HEK293 (cell line): ENCODE data around the gene FLYWCH1.

Experiments
- MZF1 ChIP-seq: fragments of 450-650 bp; formaldehyde crosslinking; IDR thresholded peaks from 2 replicates; pipeline ENCODE4 v1.5.1; 2017; ENCODE audit warnings: missing biosample characterization, missing genetic modification characterization, borderline replicate concordance
- SCRT1 ChIP-seq: fragments of 450-650 bp; formaldehyde crosslinking; IDR thresholded peaks from 2 replicates; pipeline ENCODE4 v1.5.1; 2016; ENCODE audit warnings: missing biosample characterization, missing genetic modification characterization, borderline replicate concordance
- ZBTB21 ChIP-seq: fragments of 450-650 bp; formaldehyde crosslinking; IDR thresholded peaks from 2 replicates; pipeline ENCODE4 v1.5.1; 2017; ENCODE audit warnings: missing biosample characterization, missing genetic modification characterization
- ZEB2 ChIP-seq: fragments of 450-650 bp; formaldehyde crosslinking; IDR thresholded peaks from 2 replicates; pipeline ENCODE4 v1.5.1; 2016; ENCODE audit warnings: missing biosample characterization, missing genetic modification characterization
- ZNF112 ChIP-seq: fragments of 450-650 bp; formaldehyde crosslinking; IDR thresholded peaks from 2 replicates; pipeline ENCODE4 v1.5.0; 2017; ENCODE audit warnings: missing biosample characterization, missing genetic modification characterization
- ZNF114 ChIP-seq: fragments of 450-650 bp; formaldehyde crosslinking; IDR thresholded peaks from 2 replicates; pipeline ENCODE4 v1.5.0; 2017; ENCODE audit warnings: missing biosample characterization, missing genetic modification characterization
- ZNF146 ChIP-seq: fragments of 450-650 bp; formaldehyde crosslinking; IDR thresholded peaks from 2 replicates; pipeline ENCODE4 v1.5.1; 2016; ENCODE audit warnings: missing biosample characterization, missing genetic modification characterization
- ZNF248 ChIP-seq: fragments of 450-650 bp; formaldehyde crosslinking; IDR thresholded peaks from 2 replicates; pipeline ENCODE4 v1.5.1; 2017; ENCODE audit warnings: missing biosample characterization, missing genetic modification characterization
- ZNF433 ChIP-seq: fragments of 450-650 bp; formaldehyde crosslinking; IDR thresholded peaks from 2 replicates; pipeline ENCODE4 v1.5.1; 2016; ENCODE audit warnings: missing biosample characterization, missing genetic modification characterization, low read depth
- ZNF473 ChIP-seq: fragments of 450-650 bp; formaldehyde crosslinking; IDR thresholded peaks from 2 replicates; pipeline ENCODE4 v1.5.1; 2017; ENCODE audit warnings: missing biosample characterization, missing genetic modification characterization
- ZNF530 ChIP-seq: fragments of 450-650 bp; formaldehyde crosslinking; IDR thresholded peaks from 2 replicates; pipeline ENCODE4 v1.5.1; 2016; ENCODE audit warnings: low read depth, missing biosample characterization, missing genetic modification characterization
- ZNF560 ChIP-seq: fragments of 450-650 bp; formaldehyde crosslinking; IDR thresholded peaks from 2 replicates; pipeline ENCODE4 v1.5.1; 2017; ENCODE audit warnings: missing biosample characterization, missing genetic modification characterization, borderline replicate concordance
- ZNF664 ChIP-seq: fragments of 450-650 bp; formaldehyde crosslinking; IDR thresholded peaks from 2 replicates; pipeline ENCODE4 v1.5.1; 2016; ENCODE audit warnings: missing biosample characterization, missing genetic modification characterization
- ZNF76 ChIP-seq: fragments of 450-650 bp; formaldehyde crosslinking; IDR thresholded peaks from 2 replicates; pipeline ENCODE4; 2016; ENCODE audit warnings: low read depth, missing biosample characterization, missing genetic modification characterization, borderline replicate concordance
- ZNF777 ChIP-seq: fragments of 450-650 bp; formaldehyde crosslinking; IDR thresholded peaks from 2 replicates; pipeline ENCODE4 v1.5.1; 2017; ENCODE audit warnings: missing biosample characterization, missing genetic modification characterization, borderline replicate concordance
- ZNF785 ChIP-seq: fragments of 450-650 bp; formaldehyde crosslinking; IDR thresholded peaks from 2 replicates; pipeline ENCODE4 v1.5.1; 2016; ENCODE audit warnings: missing biosample characterization, missing genetic modification characterization
- ZSCAN23 ChIP-seq: fragments of 450-650 bp; formaldehyde crosslinking; IDR thresholded peaks from 2 replicates; pipeline ENCODE4 v1.5.1; 2016; ENCODE audit warnings: missing biosample characterization, missing genetic modification characterization
- TF ChIP-seq, protein P1 (sequence below): fragments of 450-650 bp; formaldehyde crosslinking; IDR thresholded peaks from 2 replicates; pipeline ENCODE4 v1.5.1; 2016; ENCODE audit warnings: missing biosample characterization, missing genetic modification characterization, borderline replicate concordance
- TF ChIP-seq, protein P2 (sequence below): fragments of 450-650 bp; formaldehyde crosslinking; IDR thresholded peaks from 2 replicates; pipeline ENCODE4 v1.5.1; 2017; ENCODE audit warnings: missing biosample characterization, missing genetic modification characterization
- TF ChIP-seq, protein P3 (sequence below): fragments of 450-650 bp; formaldehyde crosslinking; IDR thresholded peaks from 2 replicates; pipeline ENCODE4; 2016; ENCODE audit warnings: missing biosample characterization, missing genetic modification characterization
- TF ChIP-seq, protein P4 (sequence below): fragments of 450-650 bp; formaldehyde crosslinking; IDR thresholded peaks from 2 replicates; pipeline ENCODE4 v1.5.1; 2017; ENCODE audit warnings: missing biosample characterization, missing genetic modification characterization
- TF ChIP-seq, protein P5 (sequence below): fragments of 450-650 bp; formaldehyde crosslinking; conservative IDR thresholded peaks from 2 replicates; pipeline ENCODE4 v1.5.1; 2016; ENCODE audit warnings: low read depth, missing biosample characterization, missing genetic modification characterization
- TF ChIP-seq, protein P6 (sequence below): fragments of 450-650 bp; formaldehyde crosslinking; IDR thresholded peaks from 2 replicates; pipeline ENCODE4 v1.5.1; 2016; ENCODE audit warnings: missing biosample characterization, missing genetic modification characterization

The FLYWCH1 gene

DNA sequence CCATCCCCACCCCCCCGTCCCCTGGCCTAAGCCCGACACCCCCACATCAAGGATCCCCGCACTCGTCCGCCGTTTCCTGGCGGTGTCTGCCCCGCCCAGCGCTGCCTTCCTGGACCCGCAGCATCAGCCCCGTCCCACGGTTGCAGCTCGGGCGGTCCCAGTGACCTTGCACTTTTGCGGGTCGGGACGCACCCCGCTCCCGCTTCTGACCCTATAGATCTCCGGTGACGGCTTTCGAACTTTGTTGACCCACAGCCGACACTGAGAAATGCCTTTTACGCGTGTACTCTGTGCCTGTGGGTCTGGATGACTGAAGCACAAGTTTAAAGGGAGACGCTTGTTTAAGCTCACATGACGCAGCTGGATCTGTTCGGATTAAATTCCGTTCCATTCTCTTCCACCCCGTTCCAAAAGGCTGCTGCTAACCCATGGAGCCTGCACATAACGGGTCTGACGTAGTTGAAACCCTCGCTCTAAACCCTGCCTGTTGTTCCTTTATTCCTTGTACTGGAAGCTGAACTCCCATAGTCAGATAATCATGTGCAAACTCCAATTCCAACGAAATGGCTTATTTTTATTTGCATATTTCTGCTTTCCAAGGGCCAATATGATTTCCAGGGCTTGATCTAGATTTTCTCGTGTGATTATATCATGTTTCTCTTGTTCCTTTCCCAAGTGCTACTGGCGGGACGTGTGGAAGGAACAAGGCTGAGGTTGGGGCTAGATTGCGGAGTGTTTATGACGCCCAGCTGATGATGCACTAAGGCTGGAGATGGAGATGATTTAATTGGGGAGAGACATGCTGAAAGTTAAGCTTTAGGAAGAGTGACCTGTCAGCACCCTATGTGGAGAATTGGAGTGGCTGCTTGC, 834 bp downstream of the FLYWCH1 start (continued):
- TF ChIP-seq ZNF664 (tag by site-specific recombination) (no peak), ZSCAN23 (tag by site-specific recombination) (no peak), ZNF146 (tag by site-specific recombination) (no peak), ZNF248 (tag by site-specific recombination) (no peak), ZNF560 (tag by site-specific recombination) (no peak), MZF1 (tag by site-specific recombination) (no peak), ZNF112 (tag by site-specific recombination) (no peak), ZNF777 (tag by site-specific recombination) (no peak), ZNF785 (no peak), ZNF433 (tag by site-specific recombination) (no peak), SCRT1 (tag by site-specific recombination) (no peak), ZBTB21 (tag by site-specific recombination) (peak; percentile 35; the same call in 1 of the 2 replicates), ZNF473 (tag by site-specific recombination) (no peak), ZNF530 (tag by site-specific recombination) (no peak), ZEB2 (0 out of 2 replicates have a peak, but pooled peaks have one; percentile 27), ZNF76 (no peak), ZNF114 (tag by site-specific recombination) (no peak)
- TF ChIP-seq, protein P1, sequence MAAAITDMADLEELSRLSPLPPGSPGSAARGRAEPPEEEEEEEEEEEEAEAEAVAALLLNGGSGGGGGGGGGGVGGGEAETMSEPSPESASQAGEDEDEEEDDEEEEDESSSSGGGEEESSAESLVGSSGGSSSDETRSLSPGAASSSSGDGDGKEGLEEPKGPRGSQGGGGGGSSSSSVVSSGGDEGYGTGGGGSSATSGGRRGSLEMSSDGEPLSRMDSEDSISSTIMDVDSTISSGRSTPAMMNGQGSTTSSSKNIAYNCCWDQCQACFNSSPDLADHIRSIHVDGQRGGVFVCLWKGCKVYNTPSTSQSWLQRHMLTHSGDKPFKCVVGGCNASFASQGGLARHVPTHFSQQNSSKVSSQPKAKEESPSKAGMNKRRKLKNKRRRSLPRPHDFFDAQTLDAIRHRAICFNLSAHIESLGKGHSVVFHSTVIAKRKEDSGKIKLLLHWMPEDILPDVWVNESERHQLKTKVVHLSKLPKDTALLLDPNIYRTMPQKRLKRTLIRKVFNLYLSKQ = no peak
- TF ChIP-seq, protein P2, sequence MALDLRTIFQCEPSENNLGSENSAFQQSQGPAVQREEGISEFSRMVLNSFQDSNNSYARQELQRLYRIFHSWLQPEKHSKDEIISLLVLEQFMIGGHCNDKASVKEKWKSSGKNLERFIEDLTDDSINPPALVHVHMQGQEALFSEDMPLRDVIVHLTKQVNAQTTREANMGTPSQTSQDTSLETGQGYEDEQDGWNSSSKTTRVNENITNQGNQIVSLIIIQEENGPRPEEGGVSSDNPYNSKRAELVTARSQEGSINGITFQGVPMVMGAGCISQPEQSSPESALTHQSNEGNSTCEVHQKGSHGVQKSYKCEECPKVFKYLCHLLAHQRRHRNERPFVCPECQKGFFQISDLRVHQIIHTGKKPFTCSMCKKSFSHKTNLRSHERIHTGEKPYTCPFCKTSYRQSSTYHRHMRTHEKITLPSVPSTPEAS (tag by site-specific recombination) = no peak
- TF ChIP-seq, protein P3, sequence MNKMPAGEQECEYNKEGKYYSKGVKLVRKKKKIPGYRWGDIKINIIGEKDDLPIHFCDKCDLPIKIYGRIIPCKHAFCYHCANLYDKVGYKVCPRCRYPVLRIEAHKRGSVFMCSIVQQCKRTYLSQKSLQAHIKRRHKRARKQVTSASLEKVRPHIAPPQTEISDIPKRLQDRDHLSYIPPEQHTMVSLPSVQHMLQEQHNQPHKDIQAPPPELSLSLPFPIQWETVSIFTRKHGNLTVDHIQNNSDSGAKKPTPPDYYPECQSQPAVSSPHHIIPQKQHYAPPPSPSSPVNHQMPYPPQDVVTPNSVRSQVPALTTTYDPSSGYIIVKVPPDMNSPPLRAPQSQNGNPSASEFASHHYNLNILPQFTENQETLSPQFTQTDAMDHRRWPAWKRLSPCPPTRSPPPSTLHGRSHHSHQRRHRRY = no peak
- TF ChIP-seq, protein P4, sequence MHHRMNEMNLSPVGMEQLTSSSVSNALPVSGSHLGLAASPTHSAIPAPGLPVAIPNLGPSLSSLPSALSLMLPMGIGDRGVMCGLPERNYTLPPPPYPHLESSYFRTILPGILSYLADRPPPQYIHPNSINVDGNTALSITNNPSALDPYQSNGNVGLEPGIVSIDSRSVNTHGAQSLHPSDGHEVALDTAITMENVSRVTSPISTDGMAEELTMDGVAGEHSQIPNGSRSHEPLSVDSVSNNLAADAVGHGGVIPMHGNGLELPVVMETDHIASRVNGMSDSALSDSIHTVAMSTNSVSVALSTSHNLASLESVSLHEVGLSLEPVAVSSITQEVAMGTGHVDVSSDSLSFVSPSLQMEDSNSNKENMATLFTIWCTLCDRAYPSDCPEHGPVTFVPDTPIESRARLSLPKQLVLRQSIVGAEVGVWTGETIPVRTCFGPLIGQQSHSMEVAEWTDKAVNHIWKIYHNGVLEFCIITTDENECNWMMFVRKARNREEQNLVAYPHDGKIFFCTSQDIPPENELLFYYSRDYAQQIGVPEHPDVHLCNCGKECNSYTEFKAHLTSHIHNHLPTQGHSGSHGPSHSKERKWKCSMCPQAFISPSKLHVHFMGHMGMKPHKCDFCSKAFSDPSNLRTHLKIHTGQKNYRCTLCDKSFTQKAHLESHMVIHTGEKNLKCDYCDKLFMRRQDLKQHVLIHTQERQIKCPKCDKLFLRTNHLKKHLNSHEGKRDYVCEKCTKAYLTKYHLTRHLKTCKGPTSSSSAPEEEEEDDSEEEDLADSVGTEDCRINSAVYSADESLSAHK (tag by site-specific recombination) = 0 out of 2 replicates have a peak, but pooled peaks have one; percentile 18
- TF ChIP-seq, protein P5, sequence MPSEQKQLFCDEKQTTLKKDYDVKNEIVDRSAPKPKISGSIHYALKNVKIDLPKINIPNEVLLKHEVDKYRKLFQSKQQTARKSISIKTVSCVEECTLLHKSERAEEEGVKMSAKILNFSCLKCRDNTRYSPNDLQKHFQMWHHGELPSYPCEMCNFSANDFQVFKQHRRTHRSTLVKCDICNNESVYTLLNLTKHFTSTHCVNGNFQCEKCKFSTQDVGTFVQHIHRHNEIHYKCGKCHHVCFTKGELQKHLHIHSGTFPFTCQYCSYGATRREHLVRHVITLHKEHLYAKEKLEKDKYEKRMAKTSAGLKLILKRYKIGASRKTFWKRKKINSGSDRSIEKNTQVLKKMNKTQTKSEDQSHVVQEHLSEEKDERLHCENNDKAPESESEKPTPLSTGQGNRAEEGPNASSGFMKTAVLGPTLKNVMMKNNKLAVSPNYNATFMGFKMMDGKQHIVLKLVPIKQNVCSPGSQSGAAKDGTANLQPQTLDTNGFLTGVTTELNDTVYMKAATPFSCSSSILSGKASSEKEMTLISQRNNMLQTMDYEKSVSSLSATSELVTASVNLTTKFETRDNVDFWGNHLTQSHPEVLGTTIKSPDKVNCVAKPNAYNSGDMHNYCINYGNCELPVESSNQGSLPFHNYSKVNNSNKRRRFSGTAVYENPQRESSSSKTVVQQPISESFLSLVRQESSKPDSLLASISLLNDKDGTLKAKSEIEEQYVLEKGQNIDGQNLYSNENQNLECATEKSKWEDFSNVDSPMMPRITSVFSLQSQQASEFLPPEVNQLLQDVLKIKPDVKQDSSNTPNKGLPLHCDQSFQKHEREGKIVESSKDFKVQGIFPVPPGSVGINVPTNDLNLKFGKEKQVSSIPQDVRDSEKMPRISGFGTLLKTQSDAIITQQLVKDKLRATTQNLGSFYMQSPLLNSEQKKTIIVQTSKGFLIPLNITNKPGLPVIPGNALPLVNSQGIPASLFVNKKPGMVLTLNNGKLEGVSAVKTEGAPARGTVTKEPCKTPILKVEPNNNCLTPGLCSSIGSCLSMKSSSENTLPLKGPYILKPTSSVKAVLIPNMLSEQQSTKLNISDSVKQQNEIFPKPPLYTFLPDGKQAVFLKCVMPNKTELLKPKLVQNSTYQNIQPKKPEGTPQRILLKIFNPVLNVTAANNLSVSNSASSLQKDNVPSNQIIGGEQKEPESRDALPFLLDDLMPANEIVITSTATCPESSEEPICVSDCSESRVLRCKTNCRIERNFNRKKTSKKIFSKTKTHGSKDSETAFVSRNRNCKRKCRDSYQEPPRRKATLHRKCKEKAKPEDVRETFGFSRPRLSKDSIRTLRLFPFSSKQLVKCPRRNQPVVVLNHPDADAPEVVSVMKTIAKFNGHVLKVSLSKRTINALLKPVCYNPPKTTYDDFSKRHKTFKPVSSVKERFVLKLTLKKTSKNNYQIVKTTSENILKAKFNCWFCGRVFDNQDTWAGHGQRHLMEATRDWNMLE (tag by site-specific recombination) = no peak
- TF ChIP-seq, protein P6, sequence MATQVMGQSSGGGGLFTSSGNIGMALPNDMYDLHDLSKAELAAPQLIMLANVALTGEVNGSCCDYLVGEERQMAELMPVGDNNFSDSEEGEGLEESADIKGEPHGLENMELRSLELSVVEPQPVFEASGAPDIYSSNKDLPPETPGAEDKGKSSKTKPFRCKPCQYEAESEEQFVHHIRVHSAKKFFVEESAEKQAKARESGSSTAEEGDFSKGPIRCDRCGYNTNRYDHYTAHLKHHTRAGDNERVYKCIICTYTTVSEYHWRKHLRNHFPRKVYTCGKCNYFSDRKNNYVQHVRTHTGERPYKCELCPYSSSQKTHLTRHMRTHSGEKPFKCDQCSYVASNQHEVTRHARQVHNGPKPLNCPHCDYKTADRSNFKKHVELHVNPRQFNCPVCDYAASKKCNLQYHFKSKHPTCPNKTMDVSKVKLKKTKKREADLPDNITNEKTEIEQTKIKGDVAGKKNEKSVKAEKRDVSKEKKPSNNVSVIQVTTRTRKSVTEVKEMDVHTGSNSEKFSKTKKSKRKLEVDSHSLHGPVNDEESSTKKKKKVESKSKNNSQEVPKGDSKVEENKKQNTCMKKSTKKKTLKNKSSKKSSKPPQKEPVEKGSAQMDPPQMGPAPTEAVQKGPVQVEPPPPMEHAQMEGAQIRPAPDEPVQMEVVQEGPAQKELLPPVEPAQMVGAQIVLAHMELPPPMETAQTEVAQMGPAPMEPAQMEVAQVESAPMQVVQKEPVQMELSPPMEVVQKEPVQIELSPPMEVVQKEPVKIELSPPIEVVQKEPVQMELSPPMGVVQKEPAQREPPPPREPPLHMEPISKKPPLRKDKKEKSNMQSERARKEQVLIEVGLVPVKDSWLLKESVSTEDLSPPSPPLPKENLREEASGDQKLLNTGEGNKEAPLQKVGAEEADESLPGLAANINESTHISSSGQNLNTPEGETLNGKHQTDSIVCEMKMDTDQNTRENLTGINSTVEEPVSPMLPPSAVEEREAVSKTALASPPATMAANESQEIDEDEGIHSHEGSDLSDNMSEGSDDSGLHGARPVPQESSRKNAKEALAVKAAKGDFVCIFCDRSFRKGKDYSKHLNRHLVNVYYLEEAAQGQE (tag by site-specific recombination) = no peak
